HG03342 (cell line): ENCODE measurements around the gene KCNQ2.
"Not testable (repeated sequence)": the region's sequence is repeated elsewhere in the genome, so short reads cannot be mapped to it uniquely, and the experiment has no call there.

ENCODE experiments used
- ATAC-seq: cut with Tn5 transposase; IDR thresholded peaks from one replicate; pipeline ENCODE4 v1.9.1; 2021; ENCODE audit warnings: mild to moderate bottlenecking, moderate library complexity; ENCODE audit not compliant: unreplicated experiment

Gene KCNQ2

DNA sequence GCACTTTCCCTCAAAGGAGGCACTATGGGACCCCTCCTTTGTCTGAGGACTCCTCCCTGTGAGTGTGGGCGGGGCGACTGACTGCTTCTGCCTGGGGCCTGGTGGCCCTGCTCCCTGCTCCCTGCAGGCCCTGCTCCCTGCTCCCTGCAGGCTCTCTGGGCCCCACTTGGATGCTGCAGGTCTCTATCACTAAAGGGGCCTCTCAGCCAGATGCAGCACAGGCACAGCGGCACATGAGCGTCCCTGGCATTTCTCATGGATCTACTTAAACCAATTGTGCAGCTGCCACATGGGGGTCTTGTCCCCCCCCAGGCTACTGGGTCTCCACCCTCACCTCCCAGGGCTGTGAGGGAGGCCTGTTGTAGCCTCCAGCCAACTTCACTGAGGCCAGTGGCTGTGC lies 18.6 kb upstream of the KCNQ2 start:
- no peak for ATAC-seq

DNA sequence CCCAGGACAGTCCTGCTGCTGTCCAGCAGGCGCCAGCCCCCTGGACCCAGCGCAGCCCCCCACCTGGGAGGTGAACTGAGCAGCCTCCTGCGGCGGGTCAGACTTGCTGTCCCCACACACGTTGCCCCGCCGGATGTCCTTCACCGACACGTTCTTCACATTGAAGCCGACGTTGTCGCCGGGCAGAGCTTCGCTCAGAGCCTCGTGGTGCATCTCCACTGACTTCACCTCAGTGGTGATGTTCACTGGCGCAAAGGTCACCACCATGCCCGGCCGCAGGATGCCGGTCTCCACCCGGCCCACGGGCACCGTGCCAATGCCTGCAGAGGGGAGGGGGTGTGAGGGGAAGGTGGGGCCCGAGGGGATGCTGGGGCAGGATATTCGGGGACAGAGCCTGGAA lies 18.0 kb upstream of the KCNQ2 start:
- no peak for ATAC-seq

DNA sequence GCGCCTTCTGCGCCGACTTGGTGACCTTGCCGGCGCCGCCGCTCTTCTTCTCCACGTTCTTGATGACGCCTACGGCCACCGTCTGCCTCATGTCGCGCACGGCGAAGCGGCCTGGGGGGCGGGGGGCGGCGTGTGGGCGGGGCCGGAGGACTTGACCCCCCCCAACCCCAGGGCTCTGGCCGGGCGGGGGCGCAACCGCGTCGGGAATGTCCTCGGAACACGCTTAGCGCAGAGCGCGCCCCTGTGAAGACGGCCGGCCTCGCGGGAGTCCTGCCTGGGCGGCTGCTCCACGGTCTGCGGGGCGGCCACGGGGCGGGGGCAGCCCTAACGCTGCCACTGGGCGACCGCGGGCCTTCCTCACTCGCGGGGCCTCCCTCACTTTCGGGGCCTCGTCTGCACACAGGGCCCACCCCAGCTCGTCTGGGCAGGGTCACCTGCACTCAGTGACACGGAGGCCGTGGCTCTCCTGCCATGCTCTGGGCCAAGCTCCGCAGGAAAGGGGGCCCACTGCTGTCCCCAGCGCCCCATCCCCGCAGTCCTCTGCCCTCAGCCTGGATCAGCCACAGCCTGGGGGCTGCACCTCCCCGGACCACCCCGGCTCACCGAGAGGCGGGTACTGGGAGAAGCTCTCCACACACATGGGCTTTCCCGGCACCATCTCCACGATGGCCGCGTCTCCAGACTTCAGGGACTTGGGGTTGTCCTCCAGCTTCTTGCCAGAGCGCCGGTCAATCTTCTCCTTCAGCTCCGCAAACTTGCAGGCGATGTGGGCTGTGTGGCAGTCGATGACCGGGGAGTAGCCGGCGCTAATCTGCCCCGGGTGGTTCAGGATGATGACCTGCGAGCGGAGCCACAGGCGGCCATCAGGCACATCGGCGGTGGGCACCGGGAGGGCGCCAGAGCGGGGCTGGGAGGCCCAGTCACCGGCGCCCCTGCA lies 16.1 kb upstream of the KCNQ2 start:
- ATAC-seq = no peak

DNA sequence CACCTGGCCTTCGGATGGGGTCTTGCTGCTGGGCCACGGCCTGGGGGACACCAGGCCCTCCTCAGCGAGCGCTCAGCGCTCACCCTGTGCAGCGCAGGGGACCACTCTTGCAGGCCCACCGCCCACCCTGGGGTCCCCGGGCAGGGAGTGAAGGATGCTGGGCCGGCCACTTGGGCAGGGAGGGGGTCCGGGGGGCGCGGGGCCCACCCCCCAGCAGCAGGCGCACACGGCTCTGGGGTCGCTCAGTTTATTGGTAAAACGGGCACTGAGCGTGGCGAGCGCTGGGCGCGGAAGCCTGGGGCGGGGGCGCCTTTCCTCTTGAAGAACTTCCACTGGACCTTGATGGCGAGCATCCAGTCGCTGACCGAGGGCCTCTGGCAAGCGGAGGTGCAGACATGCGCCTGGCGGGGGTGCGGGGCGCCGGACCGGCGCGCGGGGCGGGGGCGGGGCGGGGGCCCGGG lies 15.4 kb upstream of the KCNQ2 start:
- no peak for ATAC-seq

DNA sequence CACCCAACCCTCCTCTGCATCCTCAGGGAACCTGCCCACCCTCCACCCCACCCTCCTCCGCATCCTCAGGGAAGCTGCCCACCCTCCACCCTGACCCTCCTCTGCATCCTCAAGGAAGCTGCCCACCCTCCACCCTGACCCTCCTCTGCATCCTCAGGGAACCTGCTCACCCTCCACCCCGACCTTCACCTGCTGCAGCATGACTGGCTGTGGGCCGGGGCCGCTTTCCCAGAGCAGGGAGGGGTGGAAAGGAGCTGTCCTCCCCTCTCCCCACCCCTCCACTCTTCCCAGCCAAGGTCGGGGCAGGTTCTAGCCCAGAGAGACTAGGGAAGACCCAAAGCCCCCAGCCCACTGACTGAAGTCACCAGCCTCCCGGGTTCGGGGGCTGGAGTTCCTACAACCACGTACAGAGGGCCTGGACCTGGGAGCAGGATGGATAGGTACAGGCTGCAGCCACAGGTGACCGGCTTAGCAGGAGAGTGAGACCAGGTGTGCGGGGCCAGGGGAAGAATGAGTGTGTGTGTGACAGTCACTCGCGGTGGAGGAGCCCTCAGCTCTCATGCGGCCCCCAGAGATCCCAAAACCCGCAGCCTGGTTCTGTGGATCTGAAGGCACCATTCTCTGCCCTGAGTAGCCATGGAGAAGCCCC lies 14.8 kb upstream of the KCNQ2 start:
- ATAC-seq = no peak

DNA sequence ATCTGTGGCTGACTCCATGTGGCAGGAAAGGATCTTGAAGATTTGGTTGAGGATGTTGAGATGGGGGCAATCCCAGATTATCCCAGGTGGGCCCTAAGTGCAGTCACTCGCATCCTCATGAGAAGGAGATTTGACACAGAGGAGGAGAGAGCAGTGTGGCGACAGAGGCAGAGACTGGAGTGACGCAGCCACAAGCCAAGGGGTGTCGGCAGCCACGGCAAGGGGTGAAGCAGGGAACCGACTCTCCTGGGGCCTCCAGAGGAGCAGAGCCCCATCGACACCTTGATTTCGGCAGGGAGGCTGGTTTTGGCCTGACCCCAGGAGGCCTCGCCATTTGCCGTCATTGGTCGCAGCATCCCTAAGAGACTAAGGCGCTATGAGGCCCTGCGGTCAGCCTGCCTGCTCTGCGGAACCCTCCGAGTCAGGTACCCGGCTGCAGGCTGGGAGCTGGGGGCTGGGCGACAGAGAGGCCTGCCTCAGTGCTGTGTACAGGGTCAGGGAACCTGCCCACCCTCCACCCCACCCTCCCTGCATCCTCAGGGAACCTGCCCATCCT lies 13.9 kb upstream of the KCNQ2 start:
- no peak for ATAC-seq

DNA sequence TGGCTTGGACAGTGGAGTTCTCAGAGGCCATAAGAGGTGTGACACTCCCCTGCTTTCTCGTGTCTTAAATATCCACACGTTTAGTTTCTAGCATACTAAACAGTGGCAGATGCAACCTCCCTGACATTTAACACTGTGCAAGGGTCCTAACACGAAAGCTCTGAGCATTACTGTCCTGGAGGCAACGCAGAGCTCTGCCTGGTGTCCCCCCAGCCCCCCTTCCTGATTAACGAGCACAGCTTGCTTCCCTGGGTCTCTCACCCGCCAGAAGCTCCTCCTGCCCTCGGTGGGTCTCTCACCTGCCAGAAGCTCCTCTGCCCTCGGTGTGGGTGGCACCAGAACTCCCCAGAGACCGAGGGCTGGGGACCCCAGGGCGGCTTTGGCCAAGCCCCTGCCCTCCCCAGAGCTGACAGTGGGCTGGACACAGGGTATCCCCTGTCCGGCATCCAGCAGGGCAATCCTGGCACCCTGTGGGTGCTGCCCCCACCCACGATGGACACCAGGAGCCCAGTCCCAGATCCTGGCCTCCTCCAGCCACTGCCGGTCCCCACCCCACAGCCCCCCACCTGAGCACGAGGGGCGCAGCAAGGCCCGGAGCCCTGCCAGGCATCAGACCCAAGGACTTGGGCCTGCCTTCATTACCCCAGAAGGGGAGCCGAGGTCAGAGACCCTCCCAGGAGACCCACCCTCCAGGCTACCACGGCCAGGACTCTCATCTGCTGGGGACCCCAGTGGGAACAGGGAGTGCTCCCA lies 12.4 kb upstream of the KCNQ2 start:
- ATAC-seq = no peak

DNA sequence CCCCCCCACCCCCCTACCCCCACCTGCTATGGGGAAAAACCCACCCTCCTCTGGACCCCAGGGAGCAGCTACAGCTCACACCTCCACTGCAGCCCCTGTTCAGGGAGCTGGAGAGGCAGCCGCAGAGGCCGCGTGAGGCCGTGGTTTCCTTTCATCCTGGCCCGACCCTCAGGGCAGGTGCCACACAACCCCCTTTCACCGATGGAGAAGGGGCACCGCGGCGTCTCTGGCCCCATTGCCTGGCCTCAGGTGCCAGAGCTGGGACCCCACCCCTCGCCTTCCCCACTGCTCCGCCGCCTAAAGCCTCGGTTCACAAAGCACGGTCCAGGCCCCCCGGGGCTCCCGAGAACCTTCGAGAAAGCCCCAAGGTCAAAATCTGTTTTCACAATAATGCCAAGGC lies 11.8 kb upstream of the KCNQ2 start:
- no peak for ATAC-seq

DNA sequence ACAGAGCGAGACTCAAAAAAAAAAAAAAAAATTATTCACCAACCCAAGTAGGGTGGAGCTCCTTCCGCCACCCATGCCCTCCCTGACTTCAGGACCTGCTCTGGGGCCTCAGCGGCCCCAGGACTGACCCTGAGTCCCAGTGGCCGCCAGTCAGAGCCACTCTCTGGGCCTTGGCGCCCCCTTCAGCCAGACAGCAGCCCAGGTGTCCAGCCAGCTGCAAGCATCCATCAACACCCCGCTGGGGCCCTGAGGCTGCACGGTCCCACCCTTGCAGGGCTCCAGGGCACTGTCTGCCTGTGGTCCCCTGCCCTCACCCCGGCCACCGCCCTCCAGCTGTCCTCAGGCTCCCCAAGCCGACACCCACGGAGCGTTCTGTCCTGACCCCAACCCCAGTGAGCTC lies 11.4 kb upstream of the KCNQ2 start:
- ATAC-seq = no peak

DNA sequence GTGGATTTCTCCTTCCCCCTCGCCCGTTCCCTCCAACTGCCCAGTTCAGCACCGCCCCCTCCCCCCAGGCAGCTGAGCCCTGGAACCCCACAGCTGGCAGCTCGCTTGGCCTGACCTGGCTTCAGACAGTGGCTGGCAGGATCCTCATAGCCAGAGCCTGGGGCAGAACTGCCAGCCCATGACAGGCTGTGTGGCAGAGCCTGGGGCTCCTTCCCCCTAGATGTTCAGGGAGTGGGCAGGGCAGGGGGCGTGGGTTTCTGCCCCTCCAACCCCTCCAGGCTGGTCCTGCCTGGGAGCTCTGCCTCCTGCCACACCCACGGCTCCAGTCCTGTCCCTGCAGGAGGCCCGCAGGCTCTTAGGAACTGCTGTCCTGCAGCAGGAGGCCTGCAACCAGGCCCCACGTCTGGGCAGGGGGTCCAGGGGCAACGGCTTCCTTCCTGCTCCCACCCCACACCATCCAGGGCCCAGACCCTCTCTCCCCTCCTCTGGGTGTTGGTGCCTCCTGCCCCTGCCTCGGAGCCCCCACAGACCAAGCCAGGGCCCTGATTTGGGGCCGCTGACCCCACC lies 9.6 kb upstream of the KCNQ2 start:
- no peak for ATAC-seq

DNA sequence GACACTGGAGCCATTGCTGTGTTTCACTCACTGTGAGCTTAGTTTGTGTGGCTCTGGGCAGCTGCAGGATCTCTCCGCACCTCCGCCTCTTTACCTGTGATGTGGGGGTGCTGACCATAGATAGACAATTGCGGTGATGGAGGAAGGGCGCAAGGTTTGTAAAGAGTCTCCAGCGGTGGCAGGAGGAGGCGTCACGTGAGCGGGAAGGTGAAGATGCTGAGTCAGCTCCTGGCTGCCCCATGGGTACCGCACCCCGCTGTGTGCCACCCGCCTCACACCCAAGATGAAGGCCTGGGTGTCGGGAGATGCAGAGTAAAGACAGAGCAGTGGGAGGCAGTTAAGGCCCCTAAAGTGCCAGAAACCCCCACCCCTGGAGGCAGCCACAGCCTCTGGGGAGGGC lies 9.0 kb upstream of the KCNQ2 start:
- ATAC-seq = no peak

DNA sequence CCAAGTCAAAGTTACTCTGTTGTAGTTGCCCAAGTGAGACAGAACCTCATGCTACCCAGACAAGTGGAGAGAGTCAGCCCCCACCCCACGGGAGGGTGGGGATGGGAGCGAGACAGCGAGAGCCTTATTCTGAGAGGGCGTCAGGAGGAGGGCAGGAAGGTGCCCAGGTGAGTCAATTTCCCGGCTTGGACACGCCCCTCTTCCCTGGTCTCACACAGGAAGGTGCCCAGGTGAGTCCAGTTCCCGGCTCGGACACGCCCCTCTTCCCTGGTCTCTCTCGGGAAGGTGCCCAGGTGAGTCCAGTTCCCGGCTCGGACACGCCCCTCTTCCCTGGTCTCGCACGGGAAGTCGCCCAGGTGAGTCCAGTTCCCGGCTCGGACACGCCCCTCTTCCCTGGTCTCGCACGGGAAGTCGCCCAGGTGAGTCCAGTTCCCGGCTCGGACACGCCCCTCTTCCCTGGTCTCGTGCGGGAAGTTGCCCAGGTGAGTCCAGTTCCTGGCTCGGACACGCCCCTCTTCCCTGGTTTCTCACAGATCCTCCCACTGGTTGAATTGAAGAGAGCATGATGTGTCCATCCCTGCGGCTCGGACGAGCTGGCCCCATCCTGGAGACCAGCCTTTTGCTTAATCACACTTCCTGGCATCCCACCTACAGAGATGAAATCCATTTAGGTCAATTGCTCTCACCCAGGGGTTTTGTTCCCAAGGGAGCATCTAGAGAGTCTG lies 7.4 kb upstream of the KCNQ2 start:
- not testable (repeated sequence) for ATAC-seq

DNA sequence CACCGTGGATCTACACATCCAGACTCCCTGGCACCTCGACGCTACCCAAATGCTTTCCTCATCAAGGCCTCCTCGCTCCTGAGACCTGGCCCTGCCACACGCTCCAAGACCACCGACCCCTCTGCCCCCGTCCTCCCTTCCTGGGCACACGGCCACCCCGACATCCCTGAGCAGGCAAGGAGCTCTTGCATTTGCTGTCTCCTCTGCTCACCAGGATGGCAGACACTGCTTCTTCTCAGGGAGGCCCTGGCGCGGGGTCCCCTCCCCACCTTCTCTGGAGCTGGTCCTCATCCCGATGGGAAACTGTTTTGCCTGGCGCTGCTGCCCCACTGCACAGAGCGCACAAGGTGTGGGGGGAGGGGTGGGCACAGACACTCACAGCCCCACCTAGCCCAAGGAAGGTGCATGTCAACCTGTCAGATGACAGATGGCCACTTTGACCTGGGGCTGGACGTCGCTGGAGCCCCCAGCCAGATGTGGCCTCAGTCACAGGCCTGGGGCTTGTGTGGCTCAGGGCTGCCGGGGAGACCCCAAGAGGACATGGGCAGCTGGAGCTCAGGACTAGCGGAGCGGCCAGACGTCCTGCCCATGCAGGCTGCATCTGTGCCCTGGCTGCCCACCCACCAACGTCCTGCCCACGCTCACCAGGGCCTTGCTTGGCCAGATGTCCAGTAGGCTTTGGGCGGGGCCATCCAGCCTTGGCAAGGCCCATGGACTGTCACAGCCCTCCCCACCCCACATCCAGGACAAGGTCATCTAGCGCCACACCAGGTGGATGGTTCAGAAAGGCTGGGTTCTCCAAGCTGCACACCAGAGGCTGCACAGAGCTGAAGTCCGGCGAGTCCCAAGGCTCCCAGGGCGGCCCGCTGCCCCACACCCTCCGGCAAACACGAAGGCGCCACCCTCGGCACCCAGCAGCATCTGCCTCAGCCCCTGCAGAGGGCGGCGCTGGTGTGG lies 6.2 kb upstream of the KCNQ2 start:
- ATAC-seq = no peak

DNA sequence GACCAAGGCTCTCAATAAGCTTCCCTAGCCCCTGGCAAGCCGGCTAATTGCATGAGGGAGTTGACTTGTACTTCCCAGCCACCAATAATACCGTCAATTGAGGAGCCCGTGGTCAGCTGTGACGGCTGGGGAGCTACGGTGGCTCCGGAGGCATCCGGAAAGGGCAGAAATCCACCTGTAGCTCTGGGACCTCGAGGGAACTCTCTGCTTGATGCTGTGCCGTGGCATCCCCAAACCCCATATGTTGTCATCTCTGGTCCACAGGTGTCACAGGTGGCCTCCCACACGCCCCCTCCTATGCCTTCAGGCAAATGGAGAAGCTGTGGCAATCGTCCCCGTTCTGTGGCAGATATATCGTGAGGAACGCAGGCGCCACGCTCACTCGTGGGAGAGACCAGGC lies 5.5 kb upstream of the KCNQ2 start:
- ATAC-seq = no peak

DNA sequence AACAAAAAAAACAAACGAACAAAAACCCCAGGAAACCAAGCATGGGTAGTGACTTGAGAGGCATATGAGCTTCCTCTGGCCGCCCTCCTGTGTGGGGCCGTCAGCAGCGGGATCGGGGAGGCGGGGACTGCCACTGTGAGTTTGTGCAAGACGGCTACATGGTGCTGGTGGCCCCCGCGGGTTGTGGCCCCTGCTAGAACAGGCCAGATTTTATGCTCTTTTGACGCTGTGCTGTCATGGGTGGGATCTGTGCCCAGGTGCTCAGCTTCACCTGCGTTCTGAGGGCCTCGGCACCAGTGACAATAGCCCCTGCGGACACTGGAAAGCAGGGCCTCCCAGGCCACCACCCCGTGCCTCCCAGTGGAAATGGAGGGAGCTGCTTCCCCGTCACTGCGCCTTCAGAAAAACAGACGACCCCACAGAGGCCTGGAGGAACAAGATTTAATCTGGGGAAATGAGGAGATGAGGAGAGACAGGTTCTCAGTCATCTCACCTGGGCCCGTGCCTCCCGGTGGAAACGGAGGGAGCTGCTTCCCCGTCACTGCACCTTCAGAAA lies 4.7 kb upstream of the KCNQ2 start:
- ATAC-seq = no peak

DNA sequence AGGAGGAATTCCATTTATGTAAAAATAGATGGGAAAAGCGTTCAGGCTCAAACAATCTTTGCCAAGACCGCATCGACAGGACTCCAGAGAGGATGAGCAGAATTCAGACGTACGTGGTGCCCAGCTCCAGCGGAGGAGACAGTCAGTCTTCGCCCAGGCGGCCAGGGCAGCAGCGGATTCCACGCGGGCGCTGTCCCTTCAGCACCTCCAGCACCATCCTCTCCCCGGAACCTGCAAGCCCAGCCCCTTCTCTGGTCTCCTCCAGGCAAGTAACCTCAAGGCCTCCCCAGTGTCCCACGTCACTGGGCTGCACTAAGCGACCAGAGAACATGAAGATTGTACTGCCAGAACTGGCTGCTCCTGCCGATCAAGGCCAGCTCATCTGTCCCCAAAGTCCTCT lies 2.8 kb upstream of the KCNQ2 start:
- no peak for ATAC-seq

DNA sequence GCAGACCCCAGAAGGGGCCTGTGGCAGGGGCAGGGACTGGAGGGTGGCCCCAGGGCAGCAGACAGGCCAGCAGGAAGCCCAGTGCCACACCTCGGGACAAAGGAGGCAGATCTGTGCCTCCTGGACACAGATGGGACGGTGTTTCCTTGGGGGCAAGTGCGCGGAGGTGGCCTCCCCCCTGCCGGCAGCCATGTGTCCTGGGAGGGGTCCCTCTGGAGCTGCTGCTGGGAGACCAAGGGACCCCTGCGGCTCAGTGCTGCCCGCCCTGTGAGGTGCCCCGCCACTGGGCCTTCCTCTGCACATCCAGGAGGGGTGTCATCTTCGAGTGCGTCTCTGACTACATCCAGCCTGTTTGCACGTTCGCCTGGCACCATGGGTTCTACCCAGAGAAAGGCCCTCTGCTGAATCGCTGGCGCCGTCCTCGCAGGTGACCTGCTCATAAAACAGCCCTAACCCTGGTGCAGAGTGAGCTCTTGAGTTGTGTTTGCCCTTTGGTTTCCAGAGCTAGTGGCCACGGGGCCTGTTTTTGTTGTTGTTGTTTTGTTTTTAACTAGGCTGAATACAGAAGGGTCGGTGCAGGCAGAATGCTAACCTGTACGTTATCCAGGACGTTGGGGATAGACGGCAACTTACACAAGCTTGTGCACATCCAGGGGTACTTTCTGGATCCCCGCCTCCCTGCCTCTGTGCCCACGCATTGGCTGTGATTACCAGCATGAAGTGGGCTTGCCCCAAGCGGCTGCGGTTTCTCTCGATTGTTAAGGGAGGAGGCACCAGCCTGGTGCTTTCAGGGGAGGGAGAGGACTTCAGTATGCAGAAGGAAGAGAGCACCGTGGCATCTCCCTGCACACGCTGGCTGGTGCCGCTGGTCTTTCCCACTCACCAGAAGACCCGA lies 1.3 kb upstream of the KCNQ2 start:
- no peak for ATAC-seq

DNA sequence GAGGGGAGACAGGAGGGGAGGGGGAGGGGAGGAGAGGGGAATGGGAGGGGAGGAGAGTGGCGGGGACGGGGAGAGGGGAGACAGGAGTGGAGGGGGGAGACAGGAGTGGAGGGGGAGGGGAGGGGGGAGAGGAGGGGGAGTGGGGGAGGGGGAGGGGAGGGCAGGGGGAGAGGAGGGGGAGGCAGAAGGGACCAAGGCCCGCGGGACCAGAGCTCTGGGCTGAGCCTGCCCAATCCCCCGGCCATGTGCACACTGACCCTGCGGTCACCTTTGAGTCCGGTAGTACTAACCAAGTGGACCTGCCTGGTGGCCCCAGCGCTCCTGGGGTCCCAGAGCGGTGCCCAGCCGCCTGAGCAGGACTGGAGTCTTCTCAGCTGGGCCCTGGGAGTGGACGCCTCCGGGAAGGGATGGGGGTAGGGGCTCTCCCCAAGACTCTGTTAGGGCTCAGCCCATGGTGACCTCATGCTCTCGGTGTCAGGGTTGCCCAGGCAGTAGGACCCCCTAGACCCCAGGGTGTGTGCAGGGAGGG lies 471 bp upstream of the KCNQ2 start:
- ATAC-seq = no peak
